Endodermal cell (in vitro differentiated cells): ENCODE measurements around the gene FHIP2A. TPM values are rescaled to one million over a fixed set of nuclear protein-coding genes. Genes with fewer than 3 reads are reported as not detected.

Source experiments
- DNase-seq: peaks from one replicate; pipeline ENCODE4 v3.0.0-alpha.2; 2017
- H3K27ac ChIP-seq: 2 replicates; pipeline ENCODE4 v1.5.1; 2013; ENCODE audit warnings: mild to moderate bottlenecking, low read depth, low read length, moderate library complexity
- H3K27me3 ChIP-seq: 2 replicates; pipeline ENCODE4 v1.6.1; 2013; ENCODE audit warnings: mild to moderate bottlenecking, low read length, moderate library complexity; ENCODE audit not compliant: insufficient read depth, control insufficient read depth, poor library complexity, severe bottlenecking
- H3K36me3 ChIP-seq: 2 replicates; pipeline ENCODE4 v1.7.0; 2013; ENCODE audit warnings: mild to moderate bottlenecking, low read length, moderate library complexity; ENCODE audit not compliant: control insufficient read depth, insufficient read depth
- H3K4me1 ChIP-seq: one replicate; pipeline ENCODE4 v1.7.0; 2013; ENCODE audit warnings: low read length; ENCODE audit not compliant: control insufficient read depth, insufficient read depth
- H3K4me3 ChIP-seq: 2 replicates; pipeline ENCODE4 v1.5.1; 2013; ENCODE audit warnings: mild to moderate bottlenecking, low read length, moderate library complexity
- H3K9ac ChIP-seq: 2 replicates; pipeline ENCODE4 v1.6.1; 2013; ENCODE audit warnings: mild to moderate bottlenecking, low read length, moderate library complexity; ENCODE audit not compliant: poor library complexity, severe bottlenecking; ENCODE audit errors: extremely low read depth
- H3K9me3 ChIP-seq: 2 replicates; pipeline ENCODE4 v1.6.1; 2013; ENCODE audit warnings: mild to moderate bottlenecking, low read length, moderate library complexity; ENCODE audit not compliant: control insufficient read depth
- H3K27ac Mint-ChIP-seq: 2 replicates; pipeline ENCODE4 v1.8.0; 2020; ENCODE audit warnings: mixed read lengths
- H3K27me3 Mint-ChIP-seq: 2 replicates; pipeline ENCODE4 v1.8.0; 2021; ENCODE audit warnings: mild to moderate bottlenecking, mixed read lengths; ENCODE audit not compliant: insufficient read depth
- H3K36me3 Mint-ChIP-seq: 2 replicates; pipeline ENCODE4 v1.8.0; 2020; ENCODE audit warnings: low read depth, mixed read lengths
- H3K4me1 Mint-ChIP-seq: 2 replicates; pipeline ENCODE4 v1.8.0; 2020; ENCODE audit warnings: mixed read lengths
- H3K4me3 Mint-ChIP-seq: 2 replicates; pipeline ENCODE4 v1.8.0; 2020; ENCODE audit warnings: mild to moderate bottlenecking, moderate library complexity, mixed read lengths
- H3K9me3 Mint-ChIP-seq: 2 replicates; pipeline ENCODE4 v1.8.0; 2020; ENCODE audit warnings: mild to moderate bottlenecking, mixed read lengths
- CTCF ChIP-seq: fragments of 200-600 bp; sonication (generic); conservative IDR thresholded peaks from 2 replicates; pipeline ENCODE4 v1.5.0; 2021; ENCODE audit warnings: antibody characterized with exemption, mild to moderate bottlenecking
- WGBS, 2 experiments: methylation state at CpG; one replicate each; pipeline versions ENCODE4 v1.1.5 to v1.1.7; 2013; ENCODE audit warnings: missing lambda C conversion rate in 2 of 2, mixed read lengths in 1 of 2; ENCODE audit not compliant: insufficient coverage in 1 of 2, insufficient read length in 1 of 2; 5-methylcytosine and 5-hydroxymethylcytosine counted together
- total RNA-seq, 2 donors: library from RNA; stranded (reverse); fragmentation: NEBNext Ultra II Directional in 1 of 2; extraction: Animal tissue kit (Norgen Biotek cat#: 25700) in 1 of 2; gene quantifications; 2 replicates in 1 of 2; 3 replicates in 1 of 2; pipeline ENCODE4 v1.2.1, GENCODE V29; 2021

The FHIP2A gene
- total RNA-seq, 2 donors from 2014 or later = 24.4 to 28.8 TPM

GRCh38 chr10:114868870-114869519, 47.4 kb downstream of the FHIP2A start:
- Histone ChIP-seq H3K27ac (no peak overlapping the region), H3K4me3 (no peak overlapping the region), H3K9ac (no peak overlapping the region), H3K4me1 (no peaks in the 10 kb centered on the region), H3K9me3 (no peaks in the 10 kb centered on the region), H3K36me3 (peaks cover 12% of the 10 kb centered on the region), H3K27me3 (no peaks in the 10 kb centered on the region)
- no peaks in the 10 kb centered on the region for H3K27me3 Mint-ChIP-seq
- DNase-seq = no peak
- no peaks in the 10 kb centered on the region for H3K4me1 Mint-ChIP-seq
- no peak overlapping the region for H3K27ac Mint-ChIP-seq
- no peaks in the 10 kb centered on the region for H3K9me3 Mint-ChIP-seq
- H3K36me3 Mint-ChIP-seq = peaks cover 18% of the 10 kb centered on the region
- 100% methylated on average over 1 of the region's 1 CpG; no CpG with 5 or more reads in 1 of the 2 experiments for WGBS, 2 experiments
- no peak for TF ChIP-seq CTCF
- H3K4me3 Mint-ChIP-seq = no peak overlapping the region

GRCh38 chr10:114869520-114869892, 47.9 kb downstream of the FHIP2A start:
- H3K4me1 Mint-ChIP-seq = no peaks in the 10 kb centered on the region
- no peak overlapping the region for H3K27ac ChIP-seq
- H3K4me3 ChIP-seq = no peak overlapping the region
- no peak for DNase-seq
- WGBS, 2 experiments = 80% methylated on average over 1 of the region's 1 CpG; no CpG with 5 or more reads in 1 of the 2 experiments
- H3K9me3 Mint-ChIP-seq = no peaks in the 10 kb centered on the region
- H3K36me3 ChIP-seq = peaks cover 7% of the 10 kb centered on the region
- H3K9me3 ChIP-seq = no peaks in the 10 kb centered on the region
- no peaks in the 10 kb centered on the region for H3K27me3 ChIP-seq
- no peak overlapping the region for H3K4me3 Mint-ChIP-seq
- TF ChIP-seq CTCF = no peak
- H3K36me3 Mint-ChIP-seq = peaks cover 15% of the 10 kb centered on the region
- no peaks in the 10 kb centered on the region for H3K27me3 Mint-ChIP-seq
- H3K9ac ChIP-seq = no peak overlapping the region
- no peak overlapping the region for H3K27ac Mint-ChIP-seq
- H3K4me1 ChIP-seq = no peaks in the 10 kb centered on the region

- Mint-ChIP-seq H3K4me1 (peaks cover 2% of the 10 kb centered on the region), H3K36me3 (peaks cover 7% of the 10 kb centered on the region), H3K27ac (no peak overlapping the region), H3K9me3 (no peaks in the 10 kb centered on the region), H3K4me3 (no peak overlapping the region), H3K27me3 (no peaks in the 10 kb centered on the region)
- no peak overlapping the region for H3K4me3 ChIP-seq
- H3K9ac ChIP-seq = no peak overlapping the region
- peaks cover 2% of the 10 kb centered on the region for H3K36me3 ChIP-seq
- H3K4me1 ChIP-seq = no peaks in the 10 kb centered on the region
- no peaks in the 10 kb centered on the region for H3K9me3 ChIP-seq
- no peaks in the 10 kb centered on the region for H3K27me3 ChIP-seq
- H3K27ac ChIP-seq = no peak overlapping the region
- no peak for DNase-seq
- WGBS, 2 experiments = 82 to 93% methylated on average over 3 of the region's 3 CpGs
- TF ChIP-seq CTCF = no peak
These were observed 48.9 kb downstream of the FHIP2A start for GRCh38 chr10:114870486-114870885.
